Kidney epithelial cell (primary cell): ENCODE measurements around the gene MAPK8. TPM values are rescaled to one million over a fixed set of nuclear protein-coding genes. Genes with fewer than 3 reads are reported as not detected.

Experiments used
- DNase-seq: peaks from one replicate; pipeline ENCODE4 v3.0.0-alpha.2; 2010; ENCODE audit warnings: low read depth
- H3K27me3 ChIP-seq: 2 replicates; pipeline ENCODE4 v1.6.0; 2011; ENCODE audit warnings: low read length; ENCODE audit not compliant: control insufficient read depth, insufficient read depth
- H3K36me3 ChIP-seq: 2 replicates; pipeline ENCODE4 v1.5.1; 2011; ENCODE audit warnings: low read length; ENCODE audit not compliant: control insufficient read depth, insufficient read depth
- H3K4me3 ChIP-seq: 2 replicates; pipeline ENCODE4 v1.5.1; 2011; ENCODE audit warnings: low read depth, mild to moderate bottlenecking, control low read depth, low read length
- total RNA-seq: library from RNA; depleted of rRNA; stranded (reverse); fragments of >200 nt; gene quantifications from 2 replicates; pipeline ENCODE4 v1.2.3, GENCODE V29; 2015
- TF ChIP-seq, protein P1 (sequence below): IDR thresholded peaks from 2 replicates; pipeline ENCODE4 v1.5.1; 2011; ENCODE audit warnings: mild to moderate bottlenecking, moderate library complexity, low read length, control low read depth, inconsistent platforms; ENCODE audit not compliant: insufficient read depth, poor library complexity, severe bottlenecking

Gene MAPK8
- total RNA-seq, 1 donor from 2014 or later = 61.4 TPM

GRCh38 chr10:48445932-48446331 lies 139.5 kb downstream of the MAPK8 start:
- TF ChIP-seq, protein P1, sequence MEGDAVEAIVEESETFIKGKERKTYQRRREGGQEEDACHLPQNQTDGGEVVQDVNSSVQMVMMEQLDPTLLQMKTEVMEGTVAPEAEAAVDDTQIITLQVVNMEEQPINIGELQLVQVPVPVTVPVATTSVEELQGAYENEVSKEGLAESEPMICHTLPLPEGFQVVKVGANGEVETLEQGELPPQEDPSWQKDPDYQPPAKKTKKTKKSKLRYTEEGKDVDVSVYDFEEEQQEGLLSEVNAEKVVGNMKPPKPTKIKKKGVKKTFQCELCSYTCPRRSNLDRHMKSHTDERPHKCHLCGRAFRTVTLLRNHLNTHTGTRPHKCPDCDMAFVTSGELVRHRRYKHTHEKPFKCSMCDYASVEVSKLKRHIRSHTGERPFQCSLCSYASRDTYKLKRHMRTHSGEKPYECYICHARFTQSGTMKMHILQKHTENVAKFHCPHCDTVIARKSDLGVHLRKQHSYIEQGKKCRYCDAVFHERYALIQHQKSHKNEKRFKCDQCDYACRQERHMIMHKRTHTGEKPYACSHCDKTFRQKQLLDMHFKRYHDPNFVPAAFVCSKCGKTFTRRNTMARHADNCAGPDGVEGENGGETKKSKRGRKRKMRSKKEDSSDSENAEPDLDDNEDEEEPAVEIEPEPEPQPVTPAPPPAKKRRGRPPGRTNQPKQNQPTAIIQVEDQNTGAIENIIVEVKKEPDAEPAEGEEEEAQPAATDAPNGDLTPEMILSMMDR = no peak
- no peak for DNase-seq
- no peaks in the 10 kb centered on the region for H3K27me3 ChIP-seq

DNA sequence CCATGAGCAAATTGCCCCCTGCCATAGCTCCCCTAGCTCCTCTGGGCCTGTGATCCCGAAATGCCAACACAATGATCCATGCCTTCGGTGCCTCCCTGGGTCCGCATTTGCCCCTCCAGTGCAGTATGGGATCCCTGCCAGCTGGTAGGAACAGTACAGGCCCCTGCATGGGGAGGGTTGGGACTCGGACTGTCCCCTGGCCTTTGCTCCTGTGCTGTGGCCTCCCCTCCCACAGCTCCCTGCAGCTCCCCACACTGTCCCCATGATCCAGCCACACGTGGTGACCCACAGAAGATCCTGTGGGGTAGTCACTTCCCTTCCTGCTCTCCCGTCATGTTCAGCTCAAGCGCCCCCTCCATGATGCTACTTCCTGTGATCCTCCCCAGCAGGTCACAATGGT lies 140.3 kb downstream of the MAPK8 start:
- Histone ChIP-seq H3K27me3 (no peaks in the 10 kb centered on the region), H3K4me3 (no peak overlapping the region), H3K36me3 (no peaks in the 10 kb centered on the region)
- no peak for DNase-seq
- TF ChIP-seq, protein P1 = no peak

More at GRCh38 chr10:48445932-48446331, 139.5 kb downstream of the MAPK8 start:
- Histone ChIP-seq H3K4me3 (no peak overlapping the region), H3K36me3 (no peaks in the 10 kb centered on the region)

DNA sequence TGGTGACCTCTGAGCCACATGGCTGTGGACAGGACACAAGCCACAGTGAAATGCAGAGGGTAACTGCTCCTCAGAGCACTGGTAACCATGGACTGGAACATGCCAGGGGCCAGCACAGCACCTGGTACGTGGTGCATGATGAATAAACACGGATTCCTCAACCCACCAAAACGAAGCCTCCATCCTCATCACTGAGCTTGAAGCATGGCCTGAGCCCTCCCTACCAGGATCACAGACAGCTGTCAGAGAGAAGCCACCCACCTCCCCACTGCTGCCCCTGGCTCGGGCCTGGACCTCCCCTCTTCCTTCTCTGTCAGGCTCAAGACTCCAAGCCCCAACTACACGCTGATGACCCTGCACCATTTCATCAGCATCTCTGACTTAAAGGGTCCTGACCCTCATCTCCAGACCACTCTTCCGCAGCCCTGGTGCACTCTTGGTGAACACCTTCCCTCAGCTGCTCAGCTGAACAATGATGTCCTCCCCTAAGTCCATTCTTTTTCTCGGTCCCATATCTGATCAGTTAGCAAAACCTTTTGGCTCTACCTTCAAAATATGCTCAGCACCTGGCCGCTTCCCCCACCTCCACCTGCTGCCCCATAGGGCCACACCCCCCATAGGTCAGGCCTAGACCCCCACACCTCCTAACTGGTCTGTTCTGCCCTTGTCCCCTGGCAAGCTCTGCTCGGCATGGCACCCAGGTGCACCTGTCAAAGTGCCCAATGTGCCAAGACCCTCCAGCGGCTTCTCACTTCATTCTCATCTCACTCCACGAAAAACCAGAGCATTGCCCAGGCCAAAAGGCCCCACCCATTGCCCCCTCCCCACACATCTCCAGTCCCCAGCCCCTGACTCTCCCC lies 141.1 kb downstream of the MAPK8 start:
- DNase-seq = no peak
- TF ChIP-seq, protein P1 = no peak
- Histone ChIP-seq H3K4me3 (no peak overlapping the region), H3K36me3 (no peaks in the 10 kb centered on the region), H3K27me3 (no peaks in the 10 kb centered on the region)

DNA sequence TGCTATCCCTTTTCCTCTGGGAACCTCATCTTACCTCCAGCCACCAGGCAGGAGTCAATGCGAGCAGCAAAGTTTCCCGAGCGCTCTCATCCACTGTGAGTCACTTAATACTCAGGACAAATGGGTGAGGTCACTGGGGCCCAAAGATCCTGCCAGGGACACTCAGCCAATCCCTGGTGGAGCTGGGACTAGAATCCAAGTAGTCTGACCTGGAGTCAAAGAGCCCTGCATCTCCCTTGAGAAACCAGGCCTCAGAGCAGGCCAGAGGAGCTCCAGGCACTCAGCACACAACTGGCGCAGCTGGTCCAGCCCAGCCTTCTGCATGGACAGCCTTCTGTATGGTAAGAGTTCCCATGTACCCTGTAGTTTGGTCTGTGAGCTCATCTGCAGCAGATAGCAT lies 142.3 kb downstream of the MAPK8 start:
- H3K36me3 ChIP-seq = no peaks in the 10 kb centered on the region
- DNase-seq = no peak
- no peak overlapping the region for H3K4me3 ChIP-seq
- TF ChIP-seq, protein P1 = no peak
- no peaks in the 10 kb centered on the region for H3K27me3 ChIP-seq

DNA sequence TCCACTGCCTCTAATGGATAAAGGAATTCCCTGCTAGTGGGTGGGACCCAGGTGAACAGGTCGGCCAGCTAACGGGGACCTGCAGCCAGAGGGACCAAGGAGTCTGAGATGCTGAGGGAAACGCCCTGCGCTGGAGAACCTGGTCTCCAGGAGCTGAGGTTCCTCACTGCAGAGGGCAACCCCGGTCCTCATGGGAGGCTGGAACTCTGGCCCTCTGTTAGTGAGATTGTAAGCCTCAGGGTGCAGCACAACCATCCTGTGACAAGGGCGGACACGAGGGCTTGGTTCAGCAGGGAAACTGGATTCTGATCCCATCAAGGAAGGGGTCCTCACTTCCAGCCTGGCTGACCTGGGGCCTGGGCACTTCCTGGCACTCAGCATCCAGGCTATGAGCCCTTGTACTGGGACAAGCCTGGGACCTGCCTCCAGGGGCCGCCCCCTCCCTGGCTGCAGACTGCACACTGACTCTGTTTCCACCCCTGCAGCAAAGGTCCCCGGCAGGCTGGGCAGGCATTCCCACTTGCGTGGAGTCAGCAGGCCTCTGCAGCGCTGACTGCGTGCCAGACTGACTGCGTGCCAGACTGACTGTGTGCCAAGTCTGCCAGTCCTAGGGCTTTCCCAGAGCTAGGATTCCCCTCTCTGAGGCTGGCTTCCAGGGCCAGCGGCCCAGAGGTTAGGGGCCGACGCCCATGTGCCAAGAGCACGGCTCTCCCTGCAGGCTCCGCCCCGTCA lies 143.2 kb downstream of the MAPK8 start:
- TF ChIP-seq, protein P1 = no peak
- Histone ChIP-seq H3K36me3 (no peaks in the 10 kb centered on the region), H3K27me3 (no peaks in the 10 kb centered on the region), H3K4me3 (no peak overlapping the region)
- no peak for DNase-seq
